ENCODE results near the gene TNS4. TPM values are rescaled to one million over a fixed set of nuclear protein-coding genes. Genes with fewer than 3 reads are reported as not detected.
A peak's percentile ranks its signal among the peaks of the same experiment; 100 is the strongest.

TNS4 gene
- total RNA-seq, 1 experiment from 2014 or later = 0.59 TPM

DNA sequence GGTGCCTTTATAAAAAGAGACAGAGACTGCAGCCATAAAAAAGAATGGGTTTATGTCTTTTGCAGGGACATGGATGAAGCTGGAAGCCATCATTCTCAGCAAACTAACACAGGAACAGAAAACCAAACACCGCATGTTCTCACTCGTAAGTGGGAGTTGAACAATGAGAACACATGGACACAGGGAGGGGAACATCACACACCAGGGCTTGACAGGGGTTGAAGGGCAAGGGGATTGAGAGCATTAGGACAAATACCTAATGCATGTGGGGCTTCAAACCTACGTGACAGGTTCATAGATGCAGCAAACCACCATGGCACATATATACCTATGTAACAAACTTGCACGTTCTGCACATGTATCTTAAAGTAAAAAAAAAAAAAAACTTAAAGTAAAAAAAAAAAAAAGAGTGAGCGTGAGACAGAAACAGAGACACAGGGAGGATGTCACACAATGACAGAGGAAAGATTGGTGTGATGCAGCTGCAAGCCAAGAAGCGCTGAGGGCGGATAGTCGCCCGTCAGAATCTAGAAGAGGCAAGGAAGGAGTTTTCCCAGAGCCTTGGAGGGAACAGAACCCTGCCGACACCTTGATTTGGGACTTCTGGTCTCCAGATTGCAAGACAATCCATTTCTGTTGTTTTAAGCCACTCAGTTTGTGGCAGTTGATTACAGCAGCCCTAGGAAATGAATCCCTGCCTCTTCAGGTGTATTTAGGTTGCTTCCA lies 27.4 kb upstream of the TNS4 start:
- H3K4me3 Mint-ChIP-seq = no peak overlapping the region
- H3K36me3 Mint-ChIP-seq (ENCODE audit: insufficient read depth in 1 of 3, low read depth in 3 of 3) = peaks cover 4 to 7% (median 5%) of the 10 kb centered on the region in 3 experiments; a peak in 6 of 7 replicates
- WGBS (ENCODE audit: extremely low coverage, insufficient read length, low lambda C conversion rate) = no CpG with 5 or more reads among the region's 10 CpGs
- Histone ChIP-seq H2BK12ac (ENCODE audit: insufficient read length, low read depth, low read length) (no peak overlapping the region), H3K27ac (ENCODE audit: insufficient read length, low read depth, low read length) (no peak overlapping the region), H4K8ac (replicated peaks; ENCODE audit: insufficient read length, low read depth, low read length) (no peak overlapping the region), H3K4me1 (ENCODE audit: insufficient read depth, low read length) (no peaks in the 10 kb centered on the region), H2BK15ac (ENCODE audit: low read depth, low read length) (no peak overlapping the region), H3K4me2 (ENCODE audit: insufficient read depth, insufficient read length, low read length) (no peak overlapping the region), H3K14ac (ENCODE audit: insufficient read depth, low read length) (no peak overlapping the region), H3K18ac (ENCODE audit: insufficient read length, low read depth, low read length) (no peak overlapping the region), H3K23ac (ENCODE audit: insufficient read length, low read depth, low read length) (no peak overlapping the region), H4K20me1 (ENCODE audit: control insufficient read depth, insufficient read depth, insufficient read length) (no peaks in the 10 kb centered on the region), H2BK5ac (ENCODE audit: insufficient read length, low read length) (no peak overlapping the region), H3K27me3 (ENCODE audit: insufficient read depth, low read length) (no peaks in the 10 kb centered on the region; the same call in 1 of the 2 replicates), H3K79me2 (ENCODE audit: insufficient read depth, low read length) (no peaks in the 10 kb centered on the region), H4K91ac (ENCODE audit: insufficient read length, low read depth, low read length) (no peak overlapping the region), H3K23me2 (ENCODE audit: insufficient read length, low read depth, low read length, poor library complexity, severe bottlenecking) (no peaks in the 10 kb centered on the region), H3K4ac (ENCODE audit: low read depth, low read length) (no peak overlapping the region), H2BK120ac (ENCODE audit: low read depth, low read length, poor library complexity, severe bottlenecking) (no peak overlapping the region), H2AFZ (ENCODE audit: low read length) (no peak overlapping the region), H3K9me3 (ENCODE audit: control insufficient read depth, low read depth, low read length) (no peaks in the 10 kb centered on the region), H2AK5ac (ENCODE audit: insufficient read length, low read length) (no peak overlapping the region), H2BK20ac (ENCODE audit: low read depth, low read length, poor library complexity, severe bottlenecking) (no peak overlapping the region), H4K5ac (ENCODE audit: insufficient read length, low read depth, low read length) (no peak overlapping the region), H3K9ac (ENCODE audit: extremely low read depth, insufficient read length, low read length) (no peak overlapping the region), H3K79me1 (ENCODE audit: insufficient read depth, low read depth, low read length, poor library complexity, severe bottlenecking) (no peaks in the 10 kb centered on the region), H3K56ac (ENCODE audit: insufficient read length, low read depth, low read length) (no peak overlapping the region), H3T11ph (ENCODE audit: low read length) (no peak overlapping the region)
- H3K9me3 Mint-ChIP-seq = peaks cover 11% of the 10 kb centered on the region in 2 experiments
- H3K4me1 Mint-ChIP-seq = peaks cover 10 to 17% of the 10 kb centered on the region in 2 experiments
- no peak for DNase-seq
- H3K27me3 Mint-ChIP-seq (ENCODE audit: low read depth) = peaks cover 5% of the 10 kb centered on the region
- peak overlapping the region in 1 of 3 experiments; percentile 67; a peak in 2 of 7 replicates for H3K27ac Mint-ChIP-seq
- TF ChIP-seq, protein P1, sequence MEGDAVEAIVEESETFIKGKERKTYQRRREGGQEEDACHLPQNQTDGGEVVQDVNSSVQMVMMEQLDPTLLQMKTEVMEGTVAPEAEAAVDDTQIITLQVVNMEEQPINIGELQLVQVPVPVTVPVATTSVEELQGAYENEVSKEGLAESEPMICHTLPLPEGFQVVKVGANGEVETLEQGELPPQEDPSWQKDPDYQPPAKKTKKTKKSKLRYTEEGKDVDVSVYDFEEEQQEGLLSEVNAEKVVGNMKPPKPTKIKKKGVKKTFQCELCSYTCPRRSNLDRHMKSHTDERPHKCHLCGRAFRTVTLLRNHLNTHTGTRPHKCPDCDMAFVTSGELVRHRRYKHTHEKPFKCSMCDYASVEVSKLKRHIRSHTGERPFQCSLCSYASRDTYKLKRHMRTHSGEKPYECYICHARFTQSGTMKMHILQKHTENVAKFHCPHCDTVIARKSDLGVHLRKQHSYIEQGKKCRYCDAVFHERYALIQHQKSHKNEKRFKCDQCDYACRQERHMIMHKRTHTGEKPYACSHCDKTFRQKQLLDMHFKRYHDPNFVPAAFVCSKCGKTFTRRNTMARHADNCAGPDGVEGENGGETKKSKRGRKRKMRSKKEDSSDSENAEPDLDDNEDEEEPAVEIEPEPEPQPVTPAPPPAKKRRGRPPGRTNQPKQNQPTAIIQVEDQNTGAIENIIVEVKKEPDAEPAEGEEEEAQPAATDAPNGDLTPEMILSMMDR (conservative IDR thresholded peaks at IDR 0.05) = no peak
